Dedifferentiated amniotic fluid mesenchymal stem cell (primary cell): Measurements from ENCODE around the gene KRTAP5-10.
"Not testable (repeated sequence)": the region's sequence is repeated elsewhere in the genome, so short reads cannot be mapped to it uniquely, and the experiment has no call there.

ENCODE experiments used
- DNase-seq: peaks from one replicate; pipeline ENCODE4 v3.0.0-alpha.2; 2016; ENCODE audit errors: extremely low spot score

The KRTAP5-10 gene

GRCh38 chr11:71565263-71565662, at the start of gene KRTAP5-10:
Gene KRTAP5-10 (plus strand): TSS chr11:71565563. CDS start chr11:71565588, 25 bp downstream.
- no peak for DNase-seq

GRCh38 chr11:71518506-71519471, 46.6 kb upstream of the KRTAP5-10 start:
- DNase-seq, result no peak

- no peak for DNase-seq
These were observed 45.8 kb upstream of the KRTAP5-10 start for GRCh38 chr11:71519546-71519945.

- no peak for DNase-seq
These were observed 40.0 kb upstream of the KRTAP5-10 start for GRCh38 chr11:71525188-71525937.

- no peak for DNase-seq
These were observed 39.3 kb upstream of the KRTAP5-10 start for GRCh38 chr11:71525938-71526495.

- not testable (repeated sequence) for DNase-seq
These were observed 38.4 kb upstream of the KRTAP5-10 start, which contains the start of gene KRTAP5-7 for GRCh38 chr11:71526796-71527575. Gene KRTAP5-7 (plus strand): TSS chr11:71527267. CDS start chr11:71527301, 34 bp downstream.

GRCh38 chr11:71527576-71528210, 37.7 kb upstream of the KRTAP5-10 start:
- no peak for DNase-seq

- DNase-seq, result no peak
These were observed 34.8 kb upstream of the KRTAP5-10 start for GRCh38 chr11:71530602-71531001.

GRCh38 chr11:71532036-71532610, 33.2 kb upstream of the KRTAP5-10 start:
- DNase-seq, result no peak

- DNase-seq, result not testable (repeated sequence)
These were observed 30.4 kb upstream of the KRTAP5-10 start for GRCh38 chr11:71534711-71535608.

GRCh38 chr11:71535825-71536224, 29.5 kb upstream of the KRTAP5-10 start:
- DNase-seq, result no peak

GRCh38 chr11:71537537-71537936, 27.8 kb upstream of the KRTAP5-10 start:
- DNase-seq, result no peak

- DNase-seq, result not testable (repeated sequence)
These were observed 27.2 kb upstream of the KRTAP5-10 start, which contains the start of gene KRTAP5-8 for GRCh38 chr11:71537977-71538665. Gene KRTAP5-8 (plus strand): TSS chr11:71538025. CDS start chr11:71538056, 31 bp downstream.

- no peak for DNase-seq
These were observed 26.7 kb upstream of the KRTAP5-10 start for GRCh38 chr11:71538666-71538990.

- no peak for DNase-seq
These were observed 26.3 kb upstream of the KRTAP5-10 start for GRCh38 chr11:71539017-71539416.

GRCh38 chr11:71539971-71540370, 25.4 kb upstream of the KRTAP5-10 start:
- not testable (repeated sequence) for DNase-seq

- not testable (repeated sequence) for DNase-seq
These were observed 24.6 kb upstream of the KRTAP5-10 start for GRCh38 chr11:71540521-71541304.

- no peak for DNase-seq
These were observed 23.0 kb upstream of the KRTAP5-10 start for GRCh38 chr11:71542382-71542781.
